VCaP (cell line): ENCODE results near the gene KAT7.

ENCODE experiments used
- H3K27ac ChIP-seq: fragments of 450-650 bp; 2 replicates; pipeline ENCODE4 v1.5.1; 2017
- CTCF ChIP-seq: fragments of 450-650 bp; conservative IDR thresholded peaks from 2 replicates; pipeline ENCODE4 v1.5.1; 2017; ENCODE audit warnings: mild to moderate bottlenecking, moderate library complexity

The KAT7 gene

GRCh38 chr17:49882434-49882833 lies 94.0 kb downstream of the KAT7 start:
- TF ChIP-seq CTCF = no peak
- no peak overlapping the region for H3K27ac ChIP-seq
